Activated CD8-positive, alpha-beta T cell treated with anti-CD3 and anti-CD28 coated beads for 36 hours (primary cell): Measurements from ENCODE around the gene LRRN2. TPM values are rescaled to one million over a fixed set of nuclear protein-coding genes. Genes with fewer than 3 reads are reported as not detected.

Experiments used
- ATAC-seq: fragments of 200-7000 bp; cut with Tn5 transposase; one replicate; pipeline ENCODE4 v1.10.0; 2021; ENCODE audit warnings: mild to moderate bottlenecking, moderate library complexity
- CTCF ChIA-PET: fragments of 350-600 bp; sonication (Branson Sonifier 250); formaldehyde crosslinking; loops from one replicate; lab custom pipeline; 2021; ENCODE audit warnings: antibody characterized with exemption; lab: Charles Lee
- POLR2A ChIA-PET: fragments of 350-600 bp; sonication (Branson Sonifier 250); formaldehyde crosslinking; loops from one replicate; lab custom pipeline; 2021; ENCODE audit warnings: antibody characterized with exemption; lab: Charles Lee
- DNase-seq: peaks from one replicate; pipeline ENCODE4 v3.0.0-alpha.2; 2020
- H3K27ac Mint-ChIP-seq: one replicate; pipeline ENCODE4 v1.8.0; 2021; ENCODE audit warnings: mild to moderate bottlenecking, mixed read lengths
- H3K27me3 Mint-ChIP-seq: one replicate; pipeline ENCODE4 v1.8.0; 2021; ENCODE audit warnings: mixed read lengths
- H3K36me3 Mint-ChIP-seq: one replicate; pipeline ENCODE4 v1.8.0; 2021; ENCODE audit warnings: low read depth, mixed read lengths
- H3K4me1 Mint-ChIP-seq: one replicate; pipeline ENCODE4 v1.8.0; 2021; ENCODE audit warnings: low read depth, mixed read lengths
- H3K4me3 Mint-ChIP-seq: one replicate; pipeline ENCODE4 v1.8.0; 2021; ENCODE audit warnings: mild to moderate bottlenecking, moderate library complexity, mixed read lengths
- H3K9me3 Mint-ChIP-seq: one replicate; pipeline ENCODE4 v1.8.0; 2021; ENCODE audit warnings: mixed read lengths
- intact Hi-C: fragments of 100-400 bp; cut with micrococcal nuclease; formaldehyde crosslinking; loops from one replicate; pipeline ENCODE4 v1.10.0; 2022
- total RNA-seq, 2 experiments: library from RNA; stranded (reverse); gene quantifications; one replicate each; pipeline ENCODE4 v1.2.3, GENCODE V29; 2021
- TF ChIP-seq, protein P1 (sequence below): fragments of 200-600 bp; IDR thresholded peaks from one replicate; pipeline ENCODE4 v1.8.0; 2022; ENCODE audit warnings: antibody characterized with exemption, mild to moderate bottlenecking

The LRRN2 gene
- total RNA-seq, 2 experiments from 2014 or later = not detected

DNA sequence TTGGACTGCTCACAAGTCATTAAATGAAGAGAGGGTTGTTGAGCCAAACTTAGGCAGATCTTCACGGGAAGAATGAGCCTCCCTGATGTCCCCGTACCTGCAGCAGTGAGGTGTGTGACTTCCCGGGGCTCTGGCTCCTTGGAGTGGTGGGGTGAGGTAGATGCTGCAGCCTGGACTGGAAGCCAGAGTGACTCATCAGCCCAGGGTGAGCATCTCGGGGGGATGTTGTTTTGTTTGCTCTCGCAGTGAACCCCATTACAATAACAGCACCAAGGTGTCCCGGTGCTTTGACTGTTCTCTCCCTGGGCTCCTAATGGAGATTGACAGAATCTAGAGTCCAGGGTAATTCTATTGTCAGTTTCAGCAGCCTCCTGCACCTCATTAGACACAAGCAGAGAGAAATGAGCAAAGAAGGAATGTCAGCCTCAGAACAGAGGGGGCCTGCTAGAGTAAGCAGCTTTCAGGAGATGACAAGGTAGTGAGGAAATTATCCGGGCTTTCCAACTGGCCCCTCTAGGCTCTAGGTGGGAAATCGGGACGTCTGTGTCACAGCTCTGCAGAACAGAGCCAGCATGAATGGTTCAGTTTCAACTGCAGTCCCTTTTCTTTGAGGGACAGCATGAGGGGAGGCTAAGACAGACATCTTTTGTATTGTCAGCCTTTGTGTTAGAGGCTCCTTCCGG lies 36.0 kb upstream of the LRRN2 start:
- Mint-ChIP-seq H3K27me3 (peaks cover 2% of the 10 kb centered on the region), H3K27ac (no peak overlapping the region), H3K9me3 (no peaks in the 10 kb centered on the region), H3K36me3 (no peaks in the 10 kb centered on the region), H3K4me1 (peaks cover 3% of the 10 kb centered on the region), H3K4me3 (no peak overlapping the region)
- ATAC-seq (no peak), DNase-seq (no peak)
- TF ChIP-seq, protein P1, sequence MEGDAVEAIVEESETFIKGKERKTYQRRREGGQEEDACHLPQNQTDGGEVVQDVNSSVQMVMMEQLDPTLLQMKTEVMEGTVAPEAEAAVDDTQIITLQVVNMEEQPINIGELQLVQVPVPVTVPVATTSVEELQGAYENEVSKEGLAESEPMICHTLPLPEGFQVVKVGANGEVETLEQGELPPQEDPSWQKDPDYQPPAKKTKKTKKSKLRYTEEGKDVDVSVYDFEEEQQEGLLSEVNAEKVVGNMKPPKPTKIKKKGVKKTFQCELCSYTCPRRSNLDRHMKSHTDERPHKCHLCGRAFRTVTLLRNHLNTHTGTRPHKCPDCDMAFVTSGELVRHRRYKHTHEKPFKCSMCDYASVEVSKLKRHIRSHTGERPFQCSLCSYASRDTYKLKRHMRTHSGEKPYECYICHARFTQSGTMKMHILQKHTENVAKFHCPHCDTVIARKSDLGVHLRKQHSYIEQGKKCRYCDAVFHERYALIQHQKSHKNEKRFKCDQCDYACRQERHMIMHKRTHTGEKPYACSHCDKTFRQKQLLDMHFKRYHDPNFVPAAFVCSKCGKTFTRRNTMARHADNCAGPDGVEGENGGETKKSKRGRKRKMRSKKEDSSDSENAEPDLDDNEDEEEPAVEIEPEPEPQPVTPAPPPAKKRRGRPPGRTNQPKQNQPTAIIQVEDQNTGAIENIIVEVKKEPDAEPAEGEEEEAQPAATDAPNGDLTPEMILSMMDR = no peak
- ChIA-PET CTCF (interaction anchor here (1.2 kb wide), 2 partner anchors 42 to 85 kb away, joined by 3 to 5 read pairs; no protein-coding TSS in a partner anchor), POLR2A (no interaction called here)
- intact Hi-C loops = no loop called here

DNA sequence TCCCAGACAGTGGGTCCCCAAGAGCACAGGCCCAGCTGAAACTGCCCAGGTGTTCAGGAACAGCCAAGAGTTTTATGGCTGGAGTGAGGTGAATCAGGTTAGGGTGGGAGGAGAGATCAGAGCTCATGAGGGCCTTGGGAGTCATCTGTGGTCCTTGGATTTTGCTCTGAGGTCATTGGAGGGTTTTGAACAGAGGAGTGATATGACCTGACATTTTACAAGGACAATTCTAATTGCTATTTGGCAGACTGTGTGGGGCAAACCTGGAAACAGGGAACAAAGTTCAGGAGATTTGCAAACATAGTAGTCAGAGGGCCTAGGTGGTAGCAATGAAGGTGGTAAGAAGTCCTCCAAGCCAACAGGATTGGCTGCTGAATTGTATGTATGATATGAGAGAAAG lies 31.1 kb upstream of the LRRN2 start:
- Mint-ChIP-seq H3K4me1 (peaks cover 5% of the 10 kb centered on the region), H3K9me3 (no peaks in the 10 kb centered on the region), H3K36me3 (no peaks in the 10 kb centered on the region), H3K4me3 (no peak overlapping the region), H3K27ac (no peak overlapping the region), H3K27me3 (peaks cover 11% of the 10 kb centered on the region)
- TF ChIP-seq, protein P1 = no peak
- ChIA-PET CTCF (interaction anchor here (1.3 kb wide), 1 partner anchor 30 kb away, joined by 3 read pairs; no protein-coding TSS in a partner anchor), POLR2A (interaction anchor here (1.0 kb wide), 1 partner anchor 15 kb away, joined by 3 read pairs; no protein-coding TSS in a partner anchor)
- ATAC-seq (no peak), DNase-seq (no peak)
- intact Hi-C loops = no loop called here

DNA sequence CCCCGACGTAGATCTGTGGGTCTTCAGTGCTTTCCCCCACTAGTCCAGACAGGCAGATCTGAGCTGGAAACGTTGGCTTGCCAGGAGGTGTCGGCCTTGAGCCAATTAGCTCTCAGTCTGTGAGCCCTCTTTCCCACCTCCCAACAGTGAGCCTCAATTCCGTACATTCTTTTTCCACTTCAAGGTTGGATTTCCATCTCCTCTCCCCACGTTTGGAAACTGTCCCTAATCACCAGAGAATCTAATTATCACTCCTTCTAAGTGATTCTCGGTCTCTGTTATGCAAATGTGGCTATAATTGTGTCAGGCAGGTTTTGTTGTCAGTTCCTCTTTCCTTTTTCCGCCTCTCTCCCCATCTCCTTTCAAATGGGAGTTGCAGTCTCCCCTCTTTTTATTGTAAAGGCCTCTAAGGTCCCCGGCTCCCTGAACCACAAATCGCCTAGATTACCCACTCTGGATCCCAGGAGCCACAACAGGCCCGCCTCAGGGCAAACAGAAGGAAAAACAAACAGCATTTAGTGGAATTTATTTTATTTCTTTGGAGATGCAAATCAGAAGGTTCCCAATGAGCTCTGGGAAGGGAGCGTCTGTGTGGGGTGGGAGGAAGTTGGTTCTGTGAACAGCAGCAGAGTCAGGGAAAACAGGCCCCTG lies 29.4 kb upstream of the LRRN2 start:
- POLR2A ChIA-PET = no interaction called here
- H3K9me3 Mint-ChIP-seq = no peaks in the 10 kb centered on the region
- no peaks in the 10 kb centered on the region for H3K36me3 Mint-ChIP-seq
- CTCF ChIA-PET = interaction anchor here (1.2 to 2.8 kb wide), 2 partner anchors 48 to 92 kb away, joined by 3 to 7 read pairs; no protein-coding TSS in a partner anchor
- DNase-seq (no peak), ATAC-seq (no peak)
- intact Hi-C loops = no loop called here
- H3K4me1 Mint-ChIP-seq = peaks cover 5% of the 10 kb centered on the region
- no peak overlapping the region for H3K4me3 Mint-ChIP-seq
- H3K27me3 Mint-ChIP-seq = peaks cover 11% of the 10 kb centered on the region
- TF ChIP-seq, protein P1 = no peak
- no peak overlapping the region for H3K27ac Mint-ChIP-seq

DNA sequence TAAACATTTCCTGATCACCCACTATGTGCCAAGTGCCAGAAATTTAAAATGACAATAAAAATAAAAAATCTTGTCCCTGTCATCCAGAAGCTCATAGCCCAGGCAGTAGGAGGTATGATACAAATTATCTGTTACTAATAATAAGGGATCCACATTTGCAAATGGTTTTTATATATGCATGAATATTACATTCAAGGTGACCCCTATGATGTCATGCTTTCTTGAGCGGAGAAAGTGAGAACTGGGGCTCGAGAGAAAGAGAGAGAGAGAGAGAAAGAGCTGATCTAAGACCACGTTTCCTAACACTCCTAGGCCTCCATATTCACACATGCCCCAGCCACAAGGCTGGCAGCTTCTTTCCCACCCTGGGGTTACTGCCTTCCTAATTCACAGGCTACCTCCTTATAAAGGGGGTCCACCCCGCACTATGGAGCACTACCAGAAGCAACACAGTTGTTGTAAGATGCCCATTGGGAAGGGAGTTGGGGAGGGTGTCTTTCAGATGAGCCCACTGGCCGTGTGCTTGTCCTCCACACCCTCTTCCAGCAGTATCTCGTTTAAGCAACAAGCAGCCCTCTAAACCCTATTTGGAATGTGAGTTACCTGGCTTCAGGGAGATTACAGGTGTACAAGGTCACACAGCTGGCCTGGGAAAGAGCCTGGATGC lies 28.8 kb upstream of the LRRN2 start:
- POLR2A ChIA-PET = no interaction called here
- Mint-ChIP-seq H3K4me1 (peaks cover 5% of the 10 kb centered on the region), H3K27me3 (peaks cover 11% of the 10 kb centered on the region), H3K36me3 (no peaks in the 10 kb centered on the region), H3K27ac (no peak overlapping the region), H3K9me3 (no peaks in the 10 kb centered on the region), H3K4me3 (no peak overlapping the region)
- ATAC-seq = no peak
- no peak for DNase-seq
- intact Hi-C loops = no loop called here
- CTCF ChIA-PET = interaction anchor here (1.2 to 2.8 kb wide), 4 partner anchors 33 to 93 kb away, joined by 3 to 7 read pairs (median 6); no protein-coding TSS in a partner anchor
- TF ChIP-seq, protein P1 = no peak
